ENCODE results near the gene ZNF792. TPM values are rescaled to one million over a fixed set of nuclear protein-coding genes. Genes with fewer than 3 reads are reported as not detected.

Gene ZNF792
- total RNA-seq, 4 donors from 2014 or later, result 7.3 to 17.3 (median 7.7) TPM

DNA sequence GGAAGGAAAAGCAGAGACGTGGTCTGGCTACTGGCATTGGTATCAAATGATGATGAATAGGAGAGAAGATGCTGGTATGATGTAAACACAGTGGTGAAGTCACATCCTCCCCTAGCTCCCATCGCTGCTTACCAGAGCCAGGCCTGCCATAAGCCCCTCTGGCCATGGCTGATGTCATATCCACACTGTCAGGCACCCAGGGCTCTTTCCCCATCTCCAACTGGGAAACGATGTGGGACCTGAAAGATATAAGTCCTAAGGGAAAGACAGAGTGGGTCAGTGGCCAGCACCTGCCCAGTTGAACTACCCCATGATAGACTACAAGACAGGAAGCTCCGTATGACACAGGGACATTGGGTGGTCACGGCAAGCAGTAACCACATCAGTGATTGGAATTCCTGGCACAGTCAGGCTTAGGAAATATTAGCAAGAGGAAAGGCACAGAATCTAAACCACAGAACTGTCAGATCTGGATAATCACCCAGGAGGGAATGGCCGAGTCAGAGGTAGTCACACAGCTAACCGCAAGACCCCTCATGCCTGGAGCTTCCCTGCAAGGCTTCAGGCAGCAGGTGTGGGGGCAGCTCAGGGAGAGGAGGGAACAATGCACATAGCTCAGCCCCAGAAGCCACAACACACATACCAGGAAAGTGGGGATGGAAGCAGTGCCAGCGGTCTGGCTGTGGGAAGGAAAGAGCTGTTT lies 3.8 kb downstream of the ZNF792 start:
- TF ChIP-seq, protein P1, sequence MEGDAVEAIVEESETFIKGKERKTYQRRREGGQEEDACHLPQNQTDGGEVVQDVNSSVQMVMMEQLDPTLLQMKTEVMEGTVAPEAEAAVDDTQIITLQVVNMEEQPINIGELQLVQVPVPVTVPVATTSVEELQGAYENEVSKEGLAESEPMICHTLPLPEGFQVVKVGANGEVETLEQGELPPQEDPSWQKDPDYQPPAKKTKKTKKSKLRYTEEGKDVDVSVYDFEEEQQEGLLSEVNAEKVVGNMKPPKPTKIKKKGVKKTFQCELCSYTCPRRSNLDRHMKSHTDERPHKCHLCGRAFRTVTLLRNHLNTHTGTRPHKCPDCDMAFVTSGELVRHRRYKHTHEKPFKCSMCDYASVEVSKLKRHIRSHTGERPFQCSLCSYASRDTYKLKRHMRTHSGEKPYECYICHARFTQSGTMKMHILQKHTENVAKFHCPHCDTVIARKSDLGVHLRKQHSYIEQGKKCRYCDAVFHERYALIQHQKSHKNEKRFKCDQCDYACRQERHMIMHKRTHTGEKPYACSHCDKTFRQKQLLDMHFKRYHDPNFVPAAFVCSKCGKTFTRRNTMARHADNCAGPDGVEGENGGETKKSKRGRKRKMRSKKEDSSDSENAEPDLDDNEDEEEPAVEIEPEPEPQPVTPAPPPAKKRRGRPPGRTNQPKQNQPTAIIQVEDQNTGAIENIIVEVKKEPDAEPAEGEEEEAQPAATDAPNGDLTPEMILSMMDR (IDR thresholded peaks at IDR 0.05; ENCODE audit: low read depth), result no peak

GRCh38 chr19:34959021-34959420 lies 5.0 kb downstream of the ZNF792 start:
- TF ChIP-seq, protein P1 (IDR thresholded peaks at IDR 0.05; ENCODE audit: low read depth), result no peak

DNA sequence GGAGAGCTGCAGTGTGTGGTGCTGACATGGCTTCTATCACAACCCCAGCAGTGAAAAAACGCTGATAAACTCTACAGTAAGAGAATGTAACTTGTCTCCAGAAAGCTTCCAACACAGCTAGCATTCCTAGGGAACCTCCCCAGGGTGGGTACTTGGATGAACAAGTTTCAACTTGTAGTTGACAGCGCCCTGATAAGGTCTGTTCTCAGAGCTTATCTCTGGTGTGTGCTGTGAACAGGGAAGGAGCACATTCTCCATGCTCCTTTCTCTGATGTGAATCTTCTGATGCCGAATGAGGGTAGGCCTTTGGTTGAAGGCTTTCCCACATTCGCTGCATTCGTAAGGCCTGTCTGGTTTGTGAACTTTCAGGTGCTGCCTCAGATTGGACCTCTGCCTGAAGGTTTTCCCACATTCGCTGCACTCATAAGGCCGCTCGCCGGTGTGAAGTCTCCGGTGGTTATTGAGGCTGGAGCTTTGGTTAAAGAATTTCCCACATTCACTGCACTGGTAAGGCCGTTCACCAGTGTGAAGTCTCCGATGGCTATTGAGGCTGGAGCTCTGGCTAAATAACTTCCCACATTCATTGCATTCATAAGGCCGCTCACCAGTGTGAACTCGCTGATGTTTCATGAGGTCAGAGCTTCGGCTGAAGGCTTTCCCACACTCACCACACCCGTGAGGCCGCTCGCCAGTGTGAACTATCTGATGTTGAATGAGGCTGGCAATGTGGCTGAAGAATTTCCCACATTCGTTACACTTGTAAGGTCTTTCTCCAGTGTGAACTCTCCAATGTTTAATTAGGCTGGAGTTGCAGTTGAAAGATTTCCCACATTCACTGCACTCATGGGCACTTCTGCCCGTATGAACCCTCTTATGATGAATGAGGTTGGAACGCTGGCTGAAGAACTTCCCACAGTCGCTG lies 5.9 kb downstream of the ZNF792 start:
- TF ChIP-seq, protein P1 (IDR thresholded peaks at IDR 0.05; ENCODE audit: low read depth), result no peak

GRCh38 chr19:34953092-34953491 lies 10.9 kb downstream of the ZNF792 start:
- TF ChIP-seq, protein P1 (IDR thresholded peaks at IDR 0.05; ENCODE audit: low read depth), result no peak

DNA sequence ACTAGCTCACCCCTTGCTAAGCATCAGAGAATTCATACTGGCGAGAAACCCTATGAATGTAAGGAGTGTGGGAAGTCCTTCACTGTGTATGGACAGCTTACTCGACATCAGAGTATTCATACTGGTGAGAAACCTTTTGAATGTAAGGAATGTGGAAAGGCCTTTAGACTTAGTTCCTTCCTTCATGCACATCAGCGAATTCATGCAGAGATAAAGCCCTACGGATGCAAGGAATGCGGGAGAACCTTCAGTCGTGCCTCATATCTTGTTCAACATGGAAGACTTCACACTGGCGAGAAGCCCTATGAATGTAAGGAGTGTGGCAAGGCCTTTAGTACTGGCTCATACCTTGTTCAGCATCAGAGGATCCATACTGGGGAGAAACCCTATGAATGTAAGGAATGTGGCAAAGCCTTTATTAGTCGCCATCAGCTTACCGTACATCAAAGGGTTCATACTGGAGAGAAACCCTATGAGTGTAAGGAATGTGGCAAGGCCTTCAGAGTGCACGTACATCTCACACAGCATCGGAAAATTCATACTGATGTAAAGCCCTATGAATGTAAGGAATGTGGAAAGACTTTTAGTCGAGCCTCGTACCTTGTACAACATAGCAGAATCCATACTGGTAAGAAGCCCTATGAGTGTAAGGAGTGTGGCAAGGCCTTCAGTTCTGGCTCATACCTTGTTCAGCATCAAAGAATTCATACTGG lies 20.0 kb downstream of the ZNF792 start:
- TF ChIP-seq, protein P1 (IDR thresholded peaks at IDR 0.05; ENCODE audit: low read depth), result no peak

- TF ChIP-seq, protein P1 (IDR thresholded peaks at IDR 0.05; ENCODE audit: low read depth), result no peak
Observed at GRCh38 chr19:34938886-34939285, 25.1 kb downstream of the ZNF792 start.
